HL-60 (cell line): ENCODE results near the gene RPL19.

Experiments
- DNase-seq, 2 experiments: peaks; one replicate each; pipeline ENCODE4 v3.0.0-alpha.2; 2010 to 2020; ENCODE audit warnings: low read depth in 1 of 2, low spot score in 1 of 2
- H3K27ac ChIP-seq: fragments of 250-450 bp; sonication (Bioruptor Pico); replicated peaks from 2 replicates; pipeline ENCODE4 v1.5.1; 2020; ENCODE audit warnings: mild to moderate bottlenecking, moderate library complexity
- H3K27me3 ChIP-seq: fragments of 250-450 bp; sonication (Bioruptor Pico); 2 replicates; pipeline ENCODE4 v1.5.1; 2021; ENCODE audit warnings: mild to moderate bottlenecking, moderate library complexity; ENCODE audit not compliant: insufficient read depth, poor library complexity, severe bottlenecking
- H3K4me3 ChIP-seq: replicated peaks from 2 replicates; pipeline ENCODE4 v1.5.1; 2011; ENCODE audit warnings: mild to moderate bottlenecking, control low read depth, low read length; ENCODE audit not compliant: insufficient read depth
- CTCF ChIP-seq: IDR thresholded peaks from one replicate; pipeline ENCODE4 v1.5.1; 2011; ENCODE audit warnings: low read length, control low read depth, inconsistent platforms; ENCODE audit not compliant: insufficient read depth
- GABPA ChIP-seq: IDR thresholded peaks from 2 replicates; pipeline ENCODE4 v1.6.1; 2012; ENCODE audit warnings: low read depth
- POLR2AphosphoS5 ChIP-seq: IDR thresholded peaks from 2 replicates; pipeline ENCODE4 v1.6.1; 2012; ENCODE audit warnings: low read depth
- SPI1 ChIP-seq: IDR thresholded peaks from 2 replicates; pipeline ENCODE4 v1.6.1; 2012; ENCODE audit warnings: low read depth, mild to moderate bottlenecking, borderline replicate concordance
- TF ChIP-seq, protein P1 (sequence below): IDR thresholded peaks from 2 replicates; pipeline ENCODE4 v1.6.1; 2012; ENCODE audit warnings: low read depth; ENCODE audit not compliant: insufficient replicate concordance

RPL19 gene

DNA sequence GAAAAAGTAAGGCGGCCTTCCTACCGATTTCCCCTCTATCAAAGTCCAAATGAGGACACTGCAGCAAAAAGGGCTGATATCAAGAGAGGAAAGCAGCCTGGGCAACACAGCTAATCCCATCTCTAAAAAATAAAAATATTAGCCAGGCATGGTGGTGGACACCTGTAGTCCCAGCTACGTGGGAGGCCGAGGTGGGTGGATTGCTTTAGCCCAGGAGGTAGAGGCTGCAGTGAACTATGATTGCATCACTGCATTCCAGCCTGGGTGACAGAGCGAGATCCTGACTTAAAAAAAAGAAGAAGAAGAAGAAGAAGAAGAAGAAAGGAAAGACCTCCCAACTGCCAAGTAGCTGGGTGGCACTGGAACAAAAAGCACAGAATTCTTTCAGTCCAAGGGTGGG is 17.0 kb upstream of the RPL19 start:
- Histone ChIP-seq H3K27me3 (no peaks in the 10 kb centered on the region), H3K27ac (no peak overlapping the region), H3K4me3 (no peak overlapping the region)
- no peak for TF ChIP-seq GABPA
- TF ChIP-seq CTCF = no peak
- no peak for TF ChIP-seq SPI1
- TF ChIP-seq, protein P1, sequence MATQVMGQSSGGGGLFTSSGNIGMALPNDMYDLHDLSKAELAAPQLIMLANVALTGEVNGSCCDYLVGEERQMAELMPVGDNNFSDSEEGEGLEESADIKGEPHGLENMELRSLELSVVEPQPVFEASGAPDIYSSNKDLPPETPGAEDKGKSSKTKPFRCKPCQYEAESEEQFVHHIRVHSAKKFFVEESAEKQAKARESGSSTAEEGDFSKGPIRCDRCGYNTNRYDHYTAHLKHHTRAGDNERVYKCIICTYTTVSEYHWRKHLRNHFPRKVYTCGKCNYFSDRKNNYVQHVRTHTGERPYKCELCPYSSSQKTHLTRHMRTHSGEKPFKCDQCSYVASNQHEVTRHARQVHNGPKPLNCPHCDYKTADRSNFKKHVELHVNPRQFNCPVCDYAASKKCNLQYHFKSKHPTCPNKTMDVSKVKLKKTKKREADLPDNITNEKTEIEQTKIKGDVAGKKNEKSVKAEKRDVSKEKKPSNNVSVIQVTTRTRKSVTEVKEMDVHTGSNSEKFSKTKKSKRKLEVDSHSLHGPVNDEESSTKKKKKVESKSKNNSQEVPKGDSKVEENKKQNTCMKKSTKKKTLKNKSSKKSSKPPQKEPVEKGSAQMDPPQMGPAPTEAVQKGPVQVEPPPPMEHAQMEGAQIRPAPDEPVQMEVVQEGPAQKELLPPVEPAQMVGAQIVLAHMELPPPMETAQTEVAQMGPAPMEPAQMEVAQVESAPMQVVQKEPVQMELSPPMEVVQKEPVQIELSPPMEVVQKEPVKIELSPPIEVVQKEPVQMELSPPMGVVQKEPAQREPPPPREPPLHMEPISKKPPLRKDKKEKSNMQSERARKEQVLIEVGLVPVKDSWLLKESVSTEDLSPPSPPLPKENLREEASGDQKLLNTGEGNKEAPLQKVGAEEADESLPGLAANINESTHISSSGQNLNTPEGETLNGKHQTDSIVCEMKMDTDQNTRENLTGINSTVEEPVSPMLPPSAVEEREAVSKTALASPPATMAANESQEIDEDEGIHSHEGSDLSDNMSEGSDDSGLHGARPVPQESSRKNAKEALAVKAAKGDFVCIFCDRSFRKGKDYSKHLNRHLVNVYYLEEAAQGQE = no peak
- no peak for TF ChIP-seq POLR2AphosphoS5
- DNase-seq = no peak

- no peaks in the 10 kb centered on the region for H3K27me3 ChIP-seq
- no peak for TF ChIP-seq CTCF
- TF ChIP-seq, protein P1 = no peak
- TF ChIP-seq GABPA = no peak
- TF ChIP-seq SPI1 = no peak
- TF ChIP-seq POLR2AphosphoS5 = no peak
- H3K27ac ChIP-seq = no peak overlapping the region
- no peak for DNase-seq
- no peak overlapping the region for H3K4me3 ChIP-seq
These were observed 16.4 kb upstream of the RPL19 start for GRCh38 chr17:39183720-39184119.

- Histone ChIP-seq H3K27ac (no peak overlapping the region), H3K27me3 (no peaks in the 10 kb centered on the region), H3K4me3 (no peak overlapping the region)
- no peak for DNase-seq
- TF ChIP-seq, protein P1 = no peak
- no peak for TF ChIP-seq SPI1
- TF ChIP-seq GABPA = no peak
- no peak for TF ChIP-seq CTCF
- no peak for TF ChIP-seq POLR2AphosphoS5
These were observed 13.5 kb upstream of the RPL19 start for GRCh38 chr17:39186481-39187002.
